NT2/D1 (cell line): ENCODE data around the gene CLCF1.
A peak's percentile ranks its signal among the peaks of the same experiment; 100 is the strongest.
"Not testable (repeated sequence)": the region's sequence is repeated elsewhere in the genome, so short reads cannot be mapped to it uniquely, and the experiment has no call there.

Source experiments
- DNase-seq: peaks from one replicate; pipeline ENCODE4 v3.0.0-alpha.2; 2011; ENCODE audit warnings: low read depth, low spot score
- H3K27me3 ChIP-seq: 2 replicates; pipeline ENCODE4 v1.6.0; 2011; ENCODE audit warnings: mild to moderate bottlenecking; ENCODE audit not compliant: insufficient read length, insufficient read depth
- H3K36me3 ChIP-seq: 2 replicates; pipeline ENCODE4 v1.6.1; 2011; ENCODE audit warnings: mild to moderate bottlenecking, low read length, mixed read lengths; ENCODE audit not compliant: insufficient read depth, insufficient read length
- H3K4me1 ChIP-seq: 2 replicates; pipeline ENCODE4 v1.5.1; 2011; ENCODE audit not compliant: insufficient read depth, insufficient read length
- H3K4me3 ChIP-seq: 2 replicates; pipeline ENCODE4 v1.5.1; 2011; ENCODE audit warnings: low read depth; ENCODE audit not compliant: insufficient read length
- H3K9ac ChIP-seq: 2 replicates; pipeline ENCODE4 v1.6.0; 2011; ENCODE audit warnings: low read depth; ENCODE audit not compliant: insufficient read length
- H3K9me3 ChIP-seq: 2 replicates; pipeline ENCODE4 v1.5.1; 2011; ENCODE audit warnings: mild to moderate bottlenecking, low read length; ENCODE audit not compliant: insufficient read depth
- SUZ12 ChIP-seq: IDR thresholded peaks from 2 replicates; pipeline ENCODE4 v1.6.1; 2011; ENCODE audit not compliant: insufficient read length, insufficient read depth; ENCODE audit errors: extremely low read depth
- YY1 ChIP-seq: IDR thresholded peaks from 2 replicates; pipeline ENCODE4 v1.6.1; 2011; ENCODE audit not compliant: insufficient read length, insufficient read depth
- ZNF274 ChIP-seq: IDR thresholded peaks from 2 replicates; pipeline ENCODE4 v1.6.1; 2011; ENCODE audit warnings: mild to moderate bottlenecking, low read depth, low read length

CLCF1 gene

GRCh38 chr11:67406969-67407687, 33.7 kb upstream of the CLCF1 start:
- Histone ChIP-seq H3K4me3 (no peak overlapping the region), H3K9me3 (no peaks in the 10 kb centered on the region), H3K36me3 (no peaks in the 10 kb centered on the region), H3K9ac (no peak overlapping the region), H3K27me3 (peaks cover 45% of the 10 kb centered on the region), H3K4me1 (peaks cover 45% of the 10 kb centered on the region)
- TF ChIP-seq YY1: no peak
- no peak for TF ChIP-seq SUZ12
- TF ChIP-seq ZNF274: no peak
- no peak for DNase-seq

GRCh38 chr11:67406420-67406968, 33.1 kb upstream of the CLCF1 start:
- Histone ChIP-seq H3K36me3 (no peaks in the 10 kb centered on the region), H3K4me1 (peaks cover 44% of the 10 kb centered on the region), H3K4me3 (no peak overlapping the region), H3K9me3 (no peaks in the 10 kb centered on the region), H3K27me3 (peaks cover 39% of the 10 kb centered on the region), H3K9ac (no peak overlapping the region)
- DNase-seq: no peak
- TF ChIP-seq SUZ12 (no peak), YY1 (no peak), ZNF274 (no peak)

GRCh38 chr11:67405688-67406339, 32.4 kb upstream of the CLCF1 start:
- peaks cover 38% of the 10 kb centered on the region for H3K27me3 ChIP-seq
- H3K4me3 ChIP-seq: no peak overlapping the region
- no peak for DNase-seq
- H3K36me3 ChIP-seq: peaks cover under 1% of the 10 kb centered on the region
- no peak overlapping the region for H3K9ac ChIP-seq
- no peaks in the 10 kb centered on the region for H3K9me3 ChIP-seq
- peaks cover 38% of the 10 kb centered on the region for H3K4me1 ChIP-seq
- TF ChIP-seq ZNF274 (no peak), YY1 (no peak), SUZ12 (no peak)

DNA sequence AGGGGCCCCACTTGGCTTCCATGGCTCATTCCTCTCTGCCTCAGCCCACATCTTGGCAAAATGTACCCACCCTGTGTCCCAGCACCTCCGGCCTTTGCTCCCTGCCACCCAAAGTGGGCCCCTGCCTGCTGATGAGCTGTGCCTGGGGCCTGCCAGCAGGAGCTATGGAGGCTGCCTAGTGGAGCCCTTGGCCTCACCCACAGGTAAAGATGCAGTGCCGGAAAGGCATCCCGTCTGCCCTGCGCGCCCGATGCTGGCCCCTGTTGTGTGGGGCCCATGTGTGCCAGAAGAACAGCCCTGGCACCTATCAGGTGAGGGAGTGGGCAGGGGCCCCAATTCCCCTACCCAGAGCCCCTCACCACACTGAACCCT, 31.8 kb upstream of the CLCF1 start:
- TF ChIP-seq SUZ12 (no peak), YY1 (no peak), ZNF274 (no peak)
- DNase-seq: no peak
- Histone ChIP-seq H3K9me3 (no peaks in the 10 kb centered on the region), H3K9ac (no peak overlapping the region), H3K4me1 (peaks cover 36% of the 10 kb centered on the region), H3K27me3 (peaks cover 34% of the 10 kb centered on the region), H3K4me3 (no peak overlapping the region), H3K36me3 (peaks cover 6% of the 10 kb centered on the region)

DNA sequence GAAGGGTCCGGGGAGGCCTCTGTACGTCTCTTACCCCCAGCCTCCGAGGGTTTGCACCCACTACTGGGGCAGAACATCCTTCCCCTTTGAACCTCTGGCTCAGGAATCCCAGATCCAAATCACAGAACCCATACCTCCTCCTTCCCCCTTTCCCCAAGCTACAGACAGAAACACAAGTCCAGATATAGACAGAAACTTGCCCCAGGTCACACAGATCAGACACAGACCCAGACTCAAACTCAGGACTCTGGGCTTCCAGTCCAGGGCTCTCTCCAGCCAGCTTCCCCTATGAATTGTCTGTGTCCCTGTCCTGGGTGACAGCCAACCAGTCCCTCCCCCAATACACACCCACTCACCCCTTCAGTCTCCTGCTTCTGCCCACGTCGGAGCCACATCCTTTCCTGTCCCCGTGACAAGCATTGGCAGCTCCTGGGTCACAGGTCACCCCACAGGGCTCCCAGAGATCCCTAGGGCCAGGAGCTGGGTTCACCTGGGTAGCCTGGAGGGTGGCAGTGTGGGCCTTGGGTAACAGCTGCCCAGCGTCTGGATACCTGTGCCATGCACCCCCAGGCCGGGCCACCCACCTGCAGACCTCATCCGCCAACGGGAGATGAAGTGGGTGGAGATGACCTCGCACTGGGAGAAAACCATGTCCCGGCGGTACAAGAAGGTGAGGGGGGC, 31.3 kb upstream of the CLCF1 start:
- H3K9ac ChIP-seq: peak overlapping the region; percentile 23
- peaks cover 34% of the 10 kb centered on the region for H3K27me3 ChIP-seq

DNA sequence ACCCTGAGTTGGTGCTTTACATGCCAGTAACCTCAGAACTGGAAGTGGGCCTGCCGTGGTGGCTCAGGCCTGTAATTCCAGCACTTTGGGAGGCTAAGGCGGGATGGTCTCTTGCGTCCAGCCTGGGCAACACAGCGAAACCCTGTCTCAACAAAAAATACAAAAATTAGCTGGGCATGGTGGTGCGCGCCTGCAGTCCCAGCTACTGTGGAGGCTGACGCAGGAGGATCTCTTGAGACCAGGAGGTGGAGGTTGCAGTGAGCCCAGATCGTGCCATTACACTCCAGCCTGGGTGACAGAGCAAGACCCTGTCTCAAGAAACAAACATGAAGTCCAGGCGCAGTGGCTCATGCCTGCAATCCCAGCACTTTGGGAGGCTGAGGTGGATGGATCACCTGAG, 29.7 kb upstream of the CLCF1 start:
- not testable (repeated sequence) for DNase-seq
- peak overlapping the region; percentile 14 for H3K9ac ChIP-seq
- H3K4me1 ChIP-seq: peaks cover 26% of the 10 kb centered on the region

More for the DNA sequence above, 31.3 kb upstream of the CLCF1 start:
- Histone ChIP-seq H3K4me3 (no peak overlapping the region), H3K9me3 (no peaks in the 10 kb centered on the region), H3K4me1 (peaks cover 32% of the 10 kb centered on the region), H3K36me3 (peaks cover 10% of the 10 kb centered on the region)
- TF ChIP-seq YY1: no peak
- no peak for DNase-seq

GRCh38 chr11:67402192-67402839, 28.9 kb upstream of the CLCF1 start:
- not testable (repeated sequence) for DNase-seq, H3K9me3 ChIP-seq, H3K4me3 ChIP-seq
- Histone ChIP-seq H3K9ac (peak overlapping the region; percentile 79), H3K27me3 (peaks cover 22% of the 10 kb centered on the region), H3K4me1 (peaks cover 28% of the 10 kb centered on the region), H3K36me3 (peaks cover 33% of the 10 kb centered on the region)

More for the DNA sequence above, 29.7 kb upstream of the CLCF1 start:
- not testable (repeated sequence) for H3K4me3 ChIP-seq, H3K9me3 ChIP-seq
- Histone ChIP-seq H3K27me3 (peaks cover 30% of the 10 kb centered on the region), H3K36me3 (peaks cover 25% of the 10 kb centered on the region)
